Measurements from ENCODE around the gene FRA10AC1.

FRA10AC1 gene

DNA sequence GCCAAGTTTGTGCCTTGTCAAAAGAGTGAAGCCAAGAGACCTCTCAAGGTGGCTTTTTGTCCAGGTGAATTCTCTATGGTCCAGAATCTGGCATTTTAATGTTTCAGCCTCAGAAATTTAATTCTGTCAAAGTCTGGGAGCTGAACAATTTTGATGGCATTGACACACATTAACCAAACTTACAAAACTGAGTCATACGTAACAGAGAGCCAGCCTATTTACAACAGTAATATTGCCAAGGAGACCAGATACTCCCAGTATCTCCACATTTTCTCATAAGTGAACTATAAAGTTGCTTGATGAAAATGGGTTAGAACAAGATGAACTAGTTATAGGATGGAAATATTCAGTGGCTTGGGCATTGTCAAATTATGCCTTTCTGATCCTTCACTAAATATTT lies 46.2 kb downstream of the FRA10AC1 start:
- no peak overlapping the region for H3K4me3 ChIP-seq (replicated peaks; ENCODE audit: low read depth, low read length)

DNA sequence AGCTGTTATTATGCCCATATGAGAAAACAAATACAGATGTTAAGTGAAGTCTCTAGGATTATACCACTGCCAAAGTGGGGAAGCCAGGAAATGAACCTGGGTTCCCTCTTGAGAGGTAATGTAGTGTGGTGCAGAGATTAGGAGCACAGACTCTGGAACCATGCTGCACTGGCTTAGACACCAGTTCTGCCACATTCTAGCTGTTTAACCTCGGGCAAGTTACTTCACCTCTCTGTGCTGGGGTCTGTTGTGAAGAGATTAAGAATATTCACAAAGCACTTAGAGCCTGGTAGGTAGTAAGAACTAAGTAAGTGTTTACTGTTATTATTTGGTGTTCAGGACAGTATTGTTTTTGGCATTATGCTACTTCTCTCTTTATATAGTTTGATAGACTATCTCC lies 48.2 kb downstream of the FRA10AC1 start:
- H3K4me3 ChIP-seq (replicated peaks; ENCODE audit: low read depth, low read length) = no peak overlapping the region
- TF ChIP-seq, protein P1, sequence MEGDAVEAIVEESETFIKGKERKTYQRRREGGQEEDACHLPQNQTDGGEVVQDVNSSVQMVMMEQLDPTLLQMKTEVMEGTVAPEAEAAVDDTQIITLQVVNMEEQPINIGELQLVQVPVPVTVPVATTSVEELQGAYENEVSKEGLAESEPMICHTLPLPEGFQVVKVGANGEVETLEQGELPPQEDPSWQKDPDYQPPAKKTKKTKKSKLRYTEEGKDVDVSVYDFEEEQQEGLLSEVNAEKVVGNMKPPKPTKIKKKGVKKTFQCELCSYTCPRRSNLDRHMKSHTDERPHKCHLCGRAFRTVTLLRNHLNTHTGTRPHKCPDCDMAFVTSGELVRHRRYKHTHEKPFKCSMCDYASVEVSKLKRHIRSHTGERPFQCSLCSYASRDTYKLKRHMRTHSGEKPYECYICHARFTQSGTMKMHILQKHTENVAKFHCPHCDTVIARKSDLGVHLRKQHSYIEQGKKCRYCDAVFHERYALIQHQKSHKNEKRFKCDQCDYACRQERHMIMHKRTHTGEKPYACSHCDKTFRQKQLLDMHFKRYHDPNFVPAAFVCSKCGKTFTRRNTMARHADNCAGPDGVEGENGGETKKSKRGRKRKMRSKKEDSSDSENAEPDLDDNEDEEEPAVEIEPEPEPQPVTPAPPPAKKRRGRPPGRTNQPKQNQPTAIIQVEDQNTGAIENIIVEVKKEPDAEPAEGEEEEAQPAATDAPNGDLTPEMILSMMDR (IDR thresholded peaks at IDR 0.05; ENCODE audit: low read depth, low read length, missing control alignments) = no peak
- DNase-seq (ENCODE audit: extremely low read depth, low read depth) = no peak

More for the DNA sequence above, 46.2 kb downstream of the FRA10AC1 start:
- no peak for DNase-seq (ENCODE audit: extremely low read depth, low read depth)
- TF ChIP-seq, protein P1 (IDR thresholded peaks at IDR 0.05; ENCODE audit: low read depth, low read length, missing control alignments) = no peak

DNA sequence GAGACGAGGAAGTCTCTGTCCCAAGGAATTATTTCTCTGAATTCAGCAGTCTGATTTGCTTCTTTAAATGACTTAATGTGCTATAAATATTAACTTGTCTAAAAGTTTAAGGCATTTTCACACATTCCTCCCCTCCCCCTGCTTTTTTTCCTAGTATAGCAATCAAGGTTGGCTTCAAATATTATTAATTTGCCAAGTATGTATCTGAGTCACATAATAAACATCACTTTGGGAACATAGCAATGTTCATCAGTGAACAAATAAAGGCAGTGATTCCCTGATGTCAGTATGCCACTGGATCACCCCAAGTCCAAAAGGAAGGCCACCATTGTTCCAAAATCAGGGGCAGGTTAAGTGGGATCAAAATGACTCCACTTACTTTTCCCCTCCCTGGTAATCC lies 49.5 kb downstream of the FRA10AC1 start:
- H3K4me3 ChIP-seq (replicated peaks; ENCODE audit: low read depth, low read length) = no peak overlapping the region
- TF ChIP-seq, protein P1 (IDR thresholded peaks at IDR 0.05; ENCODE audit: low read depth, low read length, missing control alignments) = no peak
- no peak for DNase-seq (ENCODE audit: extremely low read depth, low read depth)

DNA sequence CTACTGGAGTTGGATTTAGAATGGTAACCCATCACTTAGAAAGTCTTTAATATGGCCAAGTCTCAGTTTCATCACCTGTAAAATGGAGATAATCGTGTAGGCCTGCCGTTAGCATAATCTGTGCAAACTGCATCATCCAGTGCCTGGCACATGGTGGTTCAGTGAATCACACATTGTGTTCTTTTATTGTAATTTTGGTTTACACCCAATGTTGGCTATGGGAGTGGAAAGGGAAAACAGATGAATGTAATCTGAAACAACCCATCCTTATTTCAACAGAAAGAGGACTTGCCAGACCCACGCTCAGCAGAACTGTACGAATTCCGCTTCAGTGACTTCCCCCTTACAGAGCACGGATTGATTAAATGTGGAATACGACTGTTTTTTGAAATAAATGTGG lies 62.6 kb downstream of the FRA10AC1 start:
- no peak for DNase-seq (ENCODE audit: extremely low read depth, low read depth)
- H3K4me3 ChIP-seq (replicated peaks; ENCODE audit: low read depth, low read length) = no peak overlapping the region
- TF ChIP-seq, protein P1 (IDR thresholded peaks at IDR 0.05; ENCODE audit: low read depth, low read length, missing control alignments) = no peak

DNA sequence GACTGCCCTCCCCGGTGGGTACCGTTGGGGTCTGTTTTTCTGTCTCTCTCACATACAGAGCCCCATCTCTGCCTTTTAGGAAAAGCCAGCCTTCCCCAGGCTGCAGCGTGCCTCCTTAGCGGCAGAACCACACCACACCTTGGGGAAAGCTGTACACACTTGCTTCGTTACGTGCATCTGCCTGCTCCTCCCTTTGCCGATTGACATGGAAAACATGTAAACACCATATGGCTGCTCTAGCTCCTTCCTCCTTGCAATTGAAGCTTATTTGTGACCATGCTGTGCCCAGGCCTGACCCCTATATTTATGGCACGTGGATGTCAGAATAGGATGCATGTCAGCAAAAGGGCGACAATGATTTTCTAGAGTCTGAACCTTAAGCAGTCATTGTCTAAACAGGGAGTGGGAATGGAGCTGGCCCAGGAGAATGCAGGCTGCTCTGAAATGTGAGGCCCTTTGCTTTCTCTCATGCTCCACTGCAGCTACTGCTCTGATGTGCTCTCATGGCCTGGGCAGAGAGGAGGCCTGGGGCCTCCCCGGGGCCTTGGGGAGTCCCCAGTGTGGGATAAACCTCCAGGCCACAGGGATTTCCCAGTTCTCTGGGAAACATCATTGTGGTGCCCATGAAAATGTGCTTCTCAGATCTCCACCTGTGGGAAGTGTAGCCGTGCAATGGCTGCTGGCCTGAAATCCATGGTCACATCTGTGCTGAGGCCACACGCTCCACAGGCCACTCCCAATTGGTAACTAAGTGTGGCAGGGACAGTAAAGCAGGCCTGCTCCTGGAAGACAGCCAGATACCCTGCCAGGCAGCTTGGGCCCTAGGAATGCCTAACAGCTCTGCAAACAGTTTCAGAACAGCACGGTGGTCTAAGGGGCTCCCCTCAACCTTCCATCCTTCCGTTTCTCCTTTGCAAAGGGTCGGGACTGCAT lies 71.5 kb downstream of the FRA10AC1 start:
- H3K4me3 ChIP-seq (replicated peaks; ENCODE audit: low read depth, low read length) = no peak overlapping the region
- no peak for DNase-seq (ENCODE audit: extremely low read depth, low read depth)
- TF ChIP-seq, protein P1 (IDR thresholded peaks at IDR 0.05; ENCODE audit: low read depth, low read length, missing control alignments) = no peak

DNA sequence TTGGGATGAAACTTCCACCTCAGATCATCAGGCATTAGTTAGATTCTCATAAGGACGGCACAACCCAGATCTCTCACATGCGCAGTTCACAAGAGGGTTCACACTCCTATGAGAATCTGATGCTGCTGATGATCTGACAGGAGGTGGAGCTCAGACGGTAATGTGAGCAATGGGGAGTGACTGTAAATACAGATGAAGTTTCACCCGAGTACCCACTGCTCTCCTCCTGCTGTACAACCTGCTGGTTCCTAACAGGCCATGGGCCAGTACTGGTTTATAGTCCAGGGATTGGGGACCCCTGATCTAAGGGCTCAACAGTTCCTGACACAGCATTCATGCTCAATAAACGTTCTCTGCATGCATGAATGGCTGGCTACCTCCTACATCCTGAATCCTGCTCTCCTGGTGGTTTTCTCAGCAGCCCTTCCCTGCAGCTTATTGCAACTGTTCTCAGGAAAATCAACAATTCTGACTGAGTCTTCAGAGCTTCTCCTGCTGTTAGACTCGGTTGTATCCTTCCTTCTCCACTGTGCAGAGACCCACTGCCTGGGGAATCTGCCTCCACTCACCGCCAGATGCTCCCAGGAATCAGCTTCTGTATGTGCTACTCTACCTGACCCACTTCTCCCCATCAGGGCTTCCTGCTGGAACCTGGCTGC lies 72.6 kb downstream of the FRA10AC1 start:
- DNase-seq (ENCODE audit: extremely low read depth, low read depth) = no peak
- TF ChIP-seq, protein P1 (IDR thresholded peaks at IDR 0.05; ENCODE audit: low read depth, low read length, missing control alignments) = no peak
- no peak overlapping the region for H3K4me3 ChIP-seq (replicated peaks; ENCODE audit: low read depth, low read length)

All from HFF-Myc (cell line).